ENCODE measurements around the gene DOK7. TPM values are rescaled to one million over a fixed set of nuclear protein-coding genes. Genes with fewer than 3 reads are reported as not detected.

DOK7 gene
- total RNA-seq, 2 donors from 2014 or later, result 0.80 to 1.5 TPM

- intact Hi-C loops (cut with DNase I), result no loop called here
- no peak for TF ChIP-seq CTCF (IDR thresholded peaks at IDR 0.05)
- no peak overlapping the region for H3K9ac ChIP-seq (ENCODE audit: low read depth in 2 of 2, low read length in 2 of 2)
- no peaks in the 10 kb centered on the region for H3K9me3 ChIP-seq
- DNase-seq, result no peak
- H3K27ac ChIP-seq, result no peak overlapping the region
- no peaks in the 10 kb centered on the region for H3K4me1 ChIP-seq
- H3K27me3 ChIP-seq, result no peaks in the 10 kb centered on the region
- no peak overlapping the region for H3K4me3 ChIP-seq
- no peaks in the 10 kb centered on the region for H3K36me3 ChIP-seq
Observed at GRCh38 chr4:3447431-3448395, 15.4 kb upstream of the DOK7 start.

DNA sequence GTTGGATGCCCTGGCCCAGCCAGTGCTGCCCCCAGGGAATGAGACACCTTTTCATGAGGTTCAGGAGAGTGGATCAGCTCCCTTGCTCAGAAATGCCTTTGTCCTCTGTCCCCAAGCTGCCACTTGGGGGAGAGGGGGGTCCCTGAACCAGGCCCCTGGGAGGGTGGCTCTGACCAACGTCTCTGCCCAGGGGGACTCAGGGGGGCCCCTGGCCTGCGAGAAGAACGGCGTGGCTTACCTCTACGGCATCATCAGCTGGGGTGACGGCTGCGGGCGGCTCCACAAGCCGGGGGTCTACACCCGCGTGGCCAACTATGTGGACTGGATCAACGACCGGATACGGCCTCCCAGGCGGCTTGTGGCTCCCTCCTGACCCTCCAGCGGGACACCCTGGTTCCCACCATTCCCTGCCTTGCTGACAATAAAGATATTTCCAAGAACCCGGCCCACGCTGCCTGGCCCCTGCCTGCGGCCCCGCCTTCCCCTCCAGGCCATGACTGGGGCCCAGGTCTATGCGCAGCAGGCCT is 14.0 kb upstream of the DOK7 start:
- no peak for DNase-seq
- H3K4me1 ChIP-seq, result no peaks in the 10 kb centered on the region
- H3K9me3 ChIP-seq, result no peaks in the 10 kb centered on the region
- no peak overlapping the region for H3K27ac ChIP-seq
- TF ChIP-seq CTCF (IDR thresholded peaks at IDR 0.05), result no peak
- intact Hi-C loops (cut with DNase I), result no loop called here
- no peak overlapping the region for H3K4me3 ChIP-seq
- no peaks in the 10 kb centered on the region for H3K27me3 ChIP-seq
- H3K36me3 ChIP-seq, result no peaks in the 10 kb centered on the region
- no peak overlapping the region for H3K9ac ChIP-seq (ENCODE audit: low read depth in 2 of 2, low read length in 2 of 2)

DNA sequence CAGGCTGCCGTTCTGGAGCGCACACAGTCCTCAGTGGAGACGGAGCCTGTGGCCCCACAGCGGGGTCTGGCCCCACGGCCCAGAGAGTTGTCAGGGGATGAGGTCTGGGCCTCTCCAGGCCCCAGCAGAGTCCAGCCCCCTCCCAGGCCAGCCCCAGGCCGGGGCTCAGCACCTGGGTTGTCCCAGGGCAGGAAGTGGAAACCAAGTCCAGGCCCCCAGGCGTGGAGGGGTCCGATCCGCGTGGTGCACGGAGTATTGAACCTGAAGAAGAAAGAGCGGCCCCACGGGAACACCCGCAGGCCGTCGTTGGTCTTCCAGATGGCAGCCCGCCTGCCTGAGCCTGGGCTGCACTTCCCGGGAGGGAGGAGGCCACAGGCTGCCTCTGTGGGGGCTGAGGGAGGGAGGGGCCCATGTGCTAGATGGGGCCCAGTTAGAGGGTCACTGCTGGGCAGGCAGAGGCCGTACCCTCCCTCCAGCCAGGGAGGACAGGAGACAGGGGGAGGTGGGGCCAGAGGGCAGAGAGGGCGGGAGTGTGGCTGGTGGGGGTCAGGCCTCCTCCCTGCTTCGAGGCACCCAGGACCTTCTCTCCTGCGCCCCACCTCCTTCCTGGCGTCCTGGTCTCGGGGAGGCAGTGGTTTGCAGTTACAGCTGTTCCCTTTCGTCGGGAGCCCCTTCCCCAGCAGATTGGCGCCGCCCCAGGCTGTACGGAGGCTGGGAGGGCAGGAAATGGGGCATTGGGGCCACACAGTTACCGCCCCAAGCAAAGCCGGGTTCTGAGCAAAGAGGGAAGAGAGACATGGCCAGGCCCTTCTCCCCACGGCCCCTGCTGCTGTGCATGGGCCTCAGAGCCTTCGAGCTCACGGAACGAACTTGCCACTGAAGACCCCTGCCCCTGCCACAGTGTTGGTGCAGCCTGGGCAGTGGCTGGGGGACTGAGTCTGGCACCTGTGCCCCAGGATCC is 13.3 kb upstream of the DOK7 start:
- DNase-seq, result no peak
- no peaks in the 10 kb centered on the region for H3K36me3 ChIP-seq
- H3K4me1 ChIP-seq, result no peaks in the 10 kb centered on the region
- H3K27me3 ChIP-seq, result no peaks in the 10 kb centered on the region
- H3K9me3 ChIP-seq, result no peaks in the 10 kb centered on the region
- no peak overlapping the region for H3K9ac ChIP-seq (ENCODE audit: low read depth in 2 of 2, low read length in 2 of 2)
- intact Hi-C loops (cut with DNase I), result no loop called here
- no peak overlapping the region for H3K27ac ChIP-seq
- H3K4me3 ChIP-seq, result no peak overlapping the region
- no peak for TF ChIP-seq CTCF (IDR thresholded peaks at IDR 0.05)

DNA sequence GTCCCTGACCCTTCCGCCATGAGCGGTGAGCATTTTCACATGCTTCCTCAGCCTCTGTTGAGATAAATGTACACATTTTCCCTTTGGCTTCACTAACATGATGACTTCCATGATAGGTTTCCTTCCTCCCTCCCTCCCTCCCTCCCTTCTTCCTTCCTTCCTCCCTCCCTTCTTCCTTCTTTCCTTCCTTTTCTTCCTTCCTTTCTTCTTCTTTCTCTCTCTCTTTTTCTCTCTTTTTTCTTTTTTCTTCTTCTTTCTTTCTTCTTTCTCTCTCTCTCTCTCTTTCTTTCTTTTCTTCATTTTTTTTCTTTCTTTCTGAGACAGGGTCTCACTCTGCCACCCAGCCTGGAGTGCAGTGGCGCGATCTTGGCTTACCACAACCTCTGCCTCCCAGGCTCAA is 12.5 kb upstream of the DOK7 start:
- H3K9me3 ChIP-seq, result no peaks in the 10 kb centered on the region
- intact Hi-C loops (cut with DNase I), result no loop called here
- no peaks in the 10 kb centered on the region for H3K4me1 ChIP-seq
- no peaks in the 10 kb centered on the region for H3K36me3 ChIP-seq
- no peak overlapping the region for H3K9ac ChIP-seq (ENCODE audit: low read depth in 2 of 2, low read length in 2 of 2)
- TF ChIP-seq CTCF (IDR thresholded peaks at IDR 0.05), result no peak
- no peak overlapping the region for H3K4me3 ChIP-seq
- no peak for DNase-seq
- no peaks in the 10 kb centered on the region for H3K27me3 ChIP-seq
- H3K27ac ChIP-seq, result no peak overlapping the region

DNA sequence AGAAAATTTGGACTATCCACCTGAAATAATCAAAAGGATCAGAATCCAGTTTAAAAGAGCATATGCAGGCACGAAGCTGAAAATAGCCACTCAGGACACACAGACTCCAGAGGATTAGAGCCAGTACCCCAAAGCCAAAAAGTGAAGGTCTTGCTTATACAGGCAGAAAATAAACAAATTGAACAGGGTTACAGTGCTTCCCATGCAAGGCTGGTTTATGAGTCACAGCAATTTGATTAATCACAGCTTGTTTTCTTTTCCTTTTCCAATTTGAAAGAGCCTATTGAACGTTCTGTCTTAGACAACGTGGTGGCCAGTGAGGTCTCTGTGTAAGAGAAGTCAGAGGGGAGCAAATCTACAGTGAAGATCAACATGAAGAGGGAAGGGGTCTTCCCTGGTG is 11.2 kb upstream of the DOK7 start:
- Histone ChIP-seq H3K27me3 (no peaks in the 10 kb centered on the region), H3K4me3 (no peak overlapping the region), H3K36me3 (no peaks in the 10 kb centered on the region), H3K9ac (ENCODE audit: low read depth in 2 of 2, low read length in 2 of 2) (no peak overlapping the region), H3K27ac (no peak overlapping the region), H3K9me3 (no peaks in the 10 kb centered on the region), H3K4me1 (no peaks in the 10 kb centered on the region)
- intact Hi-C loops (cut with DNase I), result no loop called here
- no peak for TF ChIP-seq CTCF (IDR thresholded peaks at IDR 0.05)
- no peak for DNase-seq
